Eye (tissue), 1 donor: ENCODE data around the gene ZBTB1.

Experiments
- DNase-seq: peaks from one replicate; pipeline ENCODE4 v3.0.0-alpha.2; 2015

ZBTB1 gene, protein sequence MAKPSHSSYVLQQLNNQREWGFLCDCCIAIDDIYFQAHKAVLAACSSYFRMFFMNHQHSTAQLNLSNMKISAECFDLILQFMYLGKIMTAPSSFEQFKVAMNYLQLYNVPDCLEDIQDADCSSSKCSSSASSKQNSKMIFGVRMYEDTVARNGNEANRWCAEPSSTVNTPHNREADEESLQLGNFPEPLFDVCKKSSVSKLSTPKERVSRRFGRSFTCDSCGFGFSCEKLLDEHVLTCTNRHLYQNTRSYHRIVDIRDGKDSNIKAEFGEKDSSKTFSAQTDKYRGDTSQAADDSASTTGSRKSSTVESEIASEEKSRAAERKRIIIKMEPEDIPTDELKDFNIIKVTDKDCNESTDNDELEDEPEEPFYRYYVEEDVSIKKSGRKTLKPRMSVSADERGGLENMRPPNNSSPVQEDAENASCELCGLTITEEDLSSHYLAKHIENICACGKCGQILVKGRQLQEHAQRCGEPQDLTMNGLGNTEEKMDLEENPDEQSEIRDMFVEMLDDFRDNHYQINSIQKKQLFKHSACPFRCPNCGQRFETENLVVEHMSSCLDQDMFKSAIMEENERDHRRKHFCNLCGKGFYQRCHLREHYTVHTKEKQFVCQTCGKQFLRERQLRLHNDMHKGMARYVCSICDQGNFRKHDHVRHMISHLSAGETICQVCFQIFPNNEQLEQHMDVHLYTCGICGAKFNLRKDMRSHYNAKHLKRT

DNA sequence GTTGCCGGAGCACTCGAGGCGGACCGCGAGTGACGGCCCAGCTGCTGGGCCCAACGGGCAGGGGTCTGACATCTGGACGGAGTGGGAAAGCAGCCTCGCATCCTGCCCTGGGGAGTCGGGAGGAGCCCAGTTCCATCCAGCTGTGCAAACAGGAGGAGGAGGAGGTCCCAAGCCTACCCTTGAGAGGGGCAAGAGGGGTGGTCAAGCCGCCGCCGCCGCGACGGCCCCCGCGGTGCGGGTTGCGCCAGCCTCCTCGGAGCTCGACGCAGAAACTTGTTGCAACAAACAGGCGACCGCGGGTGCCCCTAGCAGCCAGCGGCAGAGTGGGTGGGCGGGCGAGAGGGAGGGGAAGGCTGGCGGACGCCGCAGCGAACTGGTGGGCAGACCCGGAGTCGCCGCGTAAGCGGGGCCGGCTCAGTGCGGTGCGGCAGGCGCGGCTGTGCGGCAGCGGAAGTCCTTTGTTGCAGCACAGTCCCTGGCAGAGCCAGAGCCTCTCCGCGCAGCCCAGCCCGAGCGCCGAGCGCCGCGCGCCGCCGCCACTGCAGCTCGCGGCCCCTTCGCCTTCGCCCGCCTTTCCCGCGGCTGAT is at the start of gene ZBTB1:
Gene ZBTB1, plus strand, starts transcription at position 461 of the 587 bp plus-strand sequence. CDS start 16,735 bp downstream, outside the sequence.
- DNase-seq, result peak; percentile 93

DNA sequence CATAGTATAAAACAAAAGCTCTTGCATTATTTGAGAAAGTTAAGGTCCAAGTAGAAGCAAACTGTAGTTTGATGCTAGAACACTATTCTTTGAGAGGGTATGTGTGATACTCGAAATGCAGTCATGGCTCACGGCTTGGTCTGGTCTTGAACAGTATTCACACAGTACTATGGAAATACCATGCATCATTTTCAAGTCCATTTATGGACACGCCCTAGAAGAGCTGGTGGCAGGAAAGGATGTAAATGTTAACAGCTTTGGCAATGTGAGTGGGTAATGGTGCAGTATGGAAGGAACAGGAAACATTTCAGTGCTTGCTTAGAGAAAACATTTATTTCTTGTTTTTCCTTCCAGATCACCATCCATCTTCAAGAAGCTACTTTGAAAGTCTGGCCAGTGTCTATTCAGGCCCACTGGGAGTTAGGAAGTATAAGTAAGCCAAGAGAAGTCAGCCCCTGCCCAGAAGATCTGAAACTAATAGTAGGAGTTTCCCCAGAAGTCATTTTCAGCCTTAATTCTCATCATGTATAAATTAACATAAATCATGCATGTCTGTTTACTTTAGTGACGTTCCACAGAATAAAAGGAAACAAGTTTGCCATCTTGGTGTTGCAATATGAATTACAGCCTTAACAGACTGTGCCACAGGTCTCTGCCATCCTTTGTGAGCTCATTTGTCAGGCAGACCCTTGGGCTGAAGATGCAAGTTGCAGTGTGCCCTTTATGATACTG is 45.0 kb upstream of the ZBTB1 start:
- DNase-seq, result no peak

DNA sequence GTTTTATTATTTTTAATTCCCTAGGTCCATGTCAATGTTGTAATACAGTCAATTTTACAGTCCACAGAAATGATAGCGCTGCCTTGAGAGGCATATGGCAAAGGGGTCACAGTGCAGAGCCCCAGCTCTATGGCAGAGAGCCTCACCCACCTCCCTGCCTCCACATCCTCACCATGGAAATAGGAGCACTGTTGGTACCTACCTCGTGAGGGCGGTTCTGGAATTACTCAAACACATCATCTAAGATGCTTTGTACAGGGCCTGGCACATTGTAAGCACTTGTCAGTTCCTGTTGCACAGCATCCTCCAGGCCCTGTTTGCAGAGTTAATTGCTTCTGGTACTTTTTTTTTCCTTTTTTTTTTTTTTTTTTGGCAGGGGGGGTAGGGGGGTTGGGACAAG is 43.3 kb upstream of the ZBTB1 start:
- DNase-seq, result no peak

DNA sequence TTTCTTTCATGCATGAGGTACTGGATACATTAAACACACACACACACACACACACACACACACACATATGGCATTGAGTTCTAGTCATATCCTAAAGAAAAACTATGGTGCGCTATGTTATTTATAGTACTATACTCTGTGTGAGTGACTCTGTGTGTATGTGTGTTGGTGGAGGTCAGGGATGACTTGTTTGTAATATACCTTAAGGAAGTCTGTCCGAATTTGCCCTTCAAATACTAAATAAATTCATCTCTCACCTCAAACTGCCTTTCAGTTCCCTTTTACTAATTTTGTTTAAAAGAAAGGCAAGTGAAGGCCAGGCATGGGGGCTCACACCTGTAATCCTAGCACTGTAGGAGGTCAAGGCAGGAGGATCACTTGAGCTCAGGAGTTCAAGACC is 41.4 kb upstream of the ZBTB1 start:
- no peak for DNase-seq

DNA sequence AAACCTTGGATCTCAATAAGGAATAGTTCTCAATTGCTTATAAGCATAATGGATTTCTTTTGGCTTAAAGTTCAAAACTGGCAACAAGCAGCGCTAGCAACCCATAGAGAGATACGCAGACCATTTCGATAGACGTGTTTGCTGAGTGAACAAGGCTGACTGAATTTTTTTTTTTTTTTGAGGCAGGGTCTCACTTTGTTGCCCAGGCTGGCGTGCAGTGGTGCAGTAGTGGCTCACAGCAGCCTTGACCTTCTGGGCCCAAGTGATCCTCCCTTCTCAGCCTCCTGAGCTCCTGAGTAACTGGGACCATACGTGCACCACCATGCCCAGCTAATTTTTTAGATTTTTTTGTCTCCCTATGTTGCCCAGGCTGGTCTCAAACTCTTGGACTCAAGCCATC is 40.7 kb upstream of the ZBTB1 start:
- no peak for DNase-seq

DNA sequence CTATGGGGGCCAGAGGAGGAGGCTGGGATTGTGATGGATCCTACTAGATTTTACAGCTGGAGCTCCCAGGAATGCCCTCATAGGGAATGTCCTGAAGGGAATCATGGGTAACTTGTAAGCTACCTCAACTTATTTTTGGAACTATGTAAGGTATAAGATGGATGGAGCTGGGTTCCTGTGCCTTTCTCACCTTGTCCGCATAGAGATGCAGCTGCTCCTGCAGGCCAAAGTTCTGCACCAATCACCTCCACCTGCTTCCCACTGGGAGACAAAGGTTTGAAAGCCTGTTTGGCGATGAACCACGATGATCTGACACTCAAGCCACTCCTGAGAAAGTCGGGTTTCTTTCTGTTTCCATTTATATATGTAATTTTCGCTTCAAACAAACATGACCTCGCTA is 39.9 kb upstream of the ZBTB1 start:
- DNase-seq, result no peak

DNA sequence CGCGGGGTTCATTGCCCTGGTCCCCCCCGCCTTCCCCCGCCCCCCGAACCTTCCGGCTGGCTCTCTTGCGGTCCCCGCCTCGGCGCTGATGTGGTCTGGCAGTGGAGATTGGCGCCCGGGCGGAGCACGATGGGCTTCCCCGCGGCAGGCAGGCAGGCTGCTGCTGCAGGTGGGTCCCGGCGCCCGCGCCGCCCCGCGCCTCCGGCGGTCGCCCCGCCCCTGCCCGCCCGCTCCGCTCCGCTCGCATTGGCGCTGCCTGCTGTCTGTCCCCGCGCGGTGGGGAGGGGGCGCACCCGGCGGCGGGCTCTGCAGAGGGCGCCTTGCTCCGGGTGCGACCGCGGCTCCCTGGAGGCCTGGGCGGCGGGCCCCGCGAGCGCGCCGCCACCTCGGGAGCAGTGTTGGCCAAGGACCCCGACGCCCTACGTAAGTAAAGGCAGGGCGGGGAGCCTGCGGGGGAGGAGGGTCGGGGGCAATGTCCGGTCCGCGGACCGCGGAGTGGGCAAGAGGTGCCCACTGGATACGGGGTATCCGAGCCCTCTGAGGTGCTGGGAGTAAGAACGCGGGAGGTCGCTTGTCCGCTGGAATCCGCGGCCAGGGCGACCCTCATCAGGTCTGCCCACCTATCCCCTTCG is 39.3 kb upstream of the ZBTB1 start, which contains the start of gene AKAP5:
Gene AKAP5, plus strand, starts transcription at position 309 of the 632 bp plus-strand sequence. CDS start 2,896 bp downstream, outside the sequence.
- peak; percentile 87 for DNase-seq

DNA sequence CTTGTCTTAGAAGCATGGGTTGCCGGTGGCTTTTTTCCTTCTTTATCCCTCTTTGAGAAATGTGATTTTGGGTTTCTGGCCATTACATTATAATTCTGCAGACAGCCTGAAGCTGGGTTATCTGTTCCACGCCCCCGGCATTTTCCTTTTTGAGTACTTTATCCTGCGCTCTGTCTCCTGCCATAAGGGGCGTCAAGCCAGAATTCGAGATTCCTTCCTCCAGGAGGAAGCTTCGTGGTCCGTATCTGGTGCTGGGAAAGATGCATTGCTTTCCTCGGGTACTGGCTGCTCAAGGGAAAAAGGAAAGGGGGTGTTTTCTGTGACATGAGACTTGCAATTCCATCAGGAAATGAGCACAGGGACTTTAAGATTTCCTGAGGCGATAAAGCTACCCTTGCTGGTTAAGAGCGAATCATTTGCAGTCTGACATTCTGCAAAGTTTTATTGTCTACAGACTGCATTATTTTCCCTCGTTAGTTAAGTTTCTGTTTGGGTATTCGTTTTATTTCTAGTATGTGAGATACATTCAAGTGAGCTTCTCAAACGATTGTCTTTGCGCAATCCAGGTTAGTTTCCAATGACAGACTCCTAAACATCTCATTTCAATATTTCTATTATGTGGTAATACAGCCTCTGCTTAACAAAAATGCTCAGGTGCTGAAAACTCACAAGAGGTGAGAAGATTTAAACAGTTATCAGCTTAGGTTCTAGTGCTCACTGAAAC is 38.6 kb upstream of the ZBTB1 start:
- peak; percentile 80 for DNase-seq

DNA sequence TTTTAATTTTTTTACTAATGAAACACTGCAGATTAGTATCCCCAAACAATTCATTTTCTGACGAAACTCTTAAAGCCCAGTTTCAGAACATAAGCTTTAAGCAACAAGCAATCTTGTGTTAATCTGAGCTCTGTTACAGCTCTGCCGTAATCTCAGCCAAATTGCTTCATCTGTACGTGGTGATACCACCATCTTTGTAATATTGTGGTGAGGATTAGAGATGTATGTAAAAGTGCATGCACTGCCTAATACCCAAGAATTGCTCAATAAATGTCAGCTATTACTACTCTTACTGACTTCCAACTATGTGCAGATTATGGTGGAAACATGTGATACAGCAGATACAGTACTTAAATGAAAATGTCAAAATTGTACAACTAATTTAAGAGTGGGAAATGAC is 37.5 kb upstream of the ZBTB1 start:
- DNase-seq, result no peak

DNA sequence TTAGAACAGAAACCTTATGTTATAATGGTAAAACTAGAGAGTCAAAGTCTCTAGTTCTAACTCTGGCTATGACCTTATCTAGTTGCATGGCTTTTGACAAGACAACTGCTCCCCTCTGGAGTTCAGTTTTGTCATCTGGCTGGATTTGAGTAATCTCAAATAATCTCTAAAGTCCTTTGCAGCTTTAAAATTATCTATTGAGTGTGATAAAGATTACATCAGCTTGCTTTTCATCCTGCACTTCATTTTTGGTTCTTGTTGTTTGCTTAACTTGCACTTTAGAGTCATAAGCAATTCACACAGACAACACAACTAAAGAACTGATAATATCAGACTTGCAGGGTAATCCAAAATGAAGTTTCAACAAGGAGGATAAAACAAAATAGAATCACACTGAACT is 37.0 kb upstream of the ZBTB1 start:
- DNase-seq, result no peak

DNA sequence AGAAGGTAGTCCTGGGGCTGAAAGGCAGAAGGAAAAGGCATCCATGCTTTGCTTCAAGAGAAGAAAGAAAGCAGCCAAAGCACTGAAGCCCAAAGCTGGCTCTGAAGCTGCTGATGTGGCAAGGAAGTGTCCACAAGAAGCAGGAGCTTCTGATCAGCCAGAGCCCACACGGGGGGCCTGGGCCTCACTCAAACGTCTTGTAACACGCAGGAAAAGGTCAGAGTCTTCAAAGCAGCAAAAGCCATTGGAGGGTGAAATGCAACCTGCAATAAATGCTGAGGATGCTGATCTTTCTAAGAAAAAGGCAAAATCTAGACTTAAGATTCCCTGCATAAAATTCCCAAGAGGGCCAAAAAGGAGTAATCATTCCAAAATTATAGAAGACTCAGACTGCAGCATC is 36.1 kb upstream of the ZBTB1 start:
- DNase-seq, result no peak

DNA sequence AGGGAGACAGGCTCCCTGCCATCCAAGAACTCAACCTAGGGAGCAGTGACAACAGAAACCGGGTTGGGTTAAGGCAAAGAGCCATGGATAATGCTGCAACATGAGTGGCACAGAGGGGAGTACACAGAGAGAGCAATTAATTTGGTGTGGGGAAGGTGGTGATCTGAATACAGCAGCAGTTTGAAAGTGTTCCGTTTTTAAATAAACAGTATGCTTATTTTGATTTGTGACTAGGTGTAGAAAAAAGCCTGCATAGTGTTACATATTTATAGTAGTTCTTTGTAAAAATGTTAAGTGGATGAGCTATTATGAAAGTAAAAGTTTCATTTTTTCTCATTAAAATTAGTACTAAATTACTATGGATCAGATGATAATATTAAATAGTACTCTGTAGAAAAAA is 30.5 kb upstream of the ZBTB1 start:
- no peak for DNase-seq

DNA sequence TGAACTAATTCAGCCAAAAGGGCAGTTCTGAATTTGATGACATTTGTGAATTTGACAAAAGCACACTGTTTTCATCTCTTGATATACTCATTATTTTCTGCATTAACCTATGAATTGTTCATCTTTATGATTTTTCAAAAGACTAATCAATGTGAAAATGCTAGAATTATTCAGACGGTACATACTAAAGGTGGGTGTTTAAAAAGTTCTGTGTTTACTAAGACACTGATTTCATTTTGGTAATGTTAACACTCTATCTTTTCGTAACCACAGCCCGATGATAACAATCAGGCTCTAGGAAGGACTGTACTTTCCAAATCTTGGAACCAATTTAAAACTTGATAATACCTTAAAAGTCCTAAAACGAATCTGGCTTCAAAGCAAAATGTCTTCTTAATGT is 29.9 kb upstream of the ZBTB1 start:
- no peak for DNase-seq

DNA sequence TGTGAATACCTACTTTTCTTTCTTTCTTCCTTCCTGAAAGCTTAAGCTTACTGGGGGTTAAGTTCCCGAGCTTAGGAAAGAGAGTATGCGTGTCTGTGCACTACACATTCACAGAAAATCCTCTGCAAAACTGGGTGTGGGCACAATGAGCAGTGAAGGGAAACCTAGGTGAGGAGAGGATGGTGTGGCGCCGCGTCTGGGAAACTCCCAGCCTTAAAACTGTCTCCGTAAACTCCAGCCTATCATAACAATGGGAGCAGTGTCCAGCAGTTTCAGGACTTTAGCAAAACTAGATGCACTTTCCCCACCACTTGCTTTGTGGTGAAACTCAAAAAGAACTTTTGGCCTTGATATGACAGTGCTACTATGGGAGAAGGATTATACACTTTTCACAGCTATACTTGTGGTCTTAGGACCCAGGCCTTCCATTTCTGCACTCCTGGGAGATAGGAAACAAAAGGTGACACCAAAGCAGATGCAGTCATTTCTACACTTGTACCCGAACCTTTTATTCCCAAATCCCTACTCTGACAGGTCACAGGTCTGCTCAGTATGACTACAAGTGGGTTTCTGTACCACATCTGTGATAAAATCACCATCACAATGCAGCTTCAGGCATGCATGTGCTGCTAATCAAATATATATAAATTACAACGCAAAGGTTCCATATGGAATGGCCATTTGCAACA is 28.8 kb upstream of the ZBTB1 start:
- DNase-seq, result no peak

DNA sequence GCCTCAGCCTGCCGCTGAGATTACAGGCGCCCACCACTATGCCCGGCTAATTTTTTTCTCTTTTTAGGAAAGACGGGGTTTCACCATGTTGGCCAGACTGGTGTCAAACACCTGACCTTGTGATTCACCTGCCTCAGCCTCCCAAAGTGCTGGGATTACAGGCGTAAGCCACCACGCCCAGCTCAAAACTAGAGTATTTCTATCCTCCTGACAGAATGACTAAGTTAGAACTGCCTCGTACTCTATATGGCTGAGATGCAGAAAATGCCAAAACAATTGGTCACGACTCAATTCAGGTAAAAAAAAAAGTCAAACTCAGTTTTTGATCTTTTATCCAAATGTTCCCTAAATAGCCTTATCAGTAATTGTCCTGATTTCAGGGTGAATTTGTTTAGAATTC is 28.1 kb upstream of the ZBTB1 start:
- no peak for DNase-seq

DNA sequence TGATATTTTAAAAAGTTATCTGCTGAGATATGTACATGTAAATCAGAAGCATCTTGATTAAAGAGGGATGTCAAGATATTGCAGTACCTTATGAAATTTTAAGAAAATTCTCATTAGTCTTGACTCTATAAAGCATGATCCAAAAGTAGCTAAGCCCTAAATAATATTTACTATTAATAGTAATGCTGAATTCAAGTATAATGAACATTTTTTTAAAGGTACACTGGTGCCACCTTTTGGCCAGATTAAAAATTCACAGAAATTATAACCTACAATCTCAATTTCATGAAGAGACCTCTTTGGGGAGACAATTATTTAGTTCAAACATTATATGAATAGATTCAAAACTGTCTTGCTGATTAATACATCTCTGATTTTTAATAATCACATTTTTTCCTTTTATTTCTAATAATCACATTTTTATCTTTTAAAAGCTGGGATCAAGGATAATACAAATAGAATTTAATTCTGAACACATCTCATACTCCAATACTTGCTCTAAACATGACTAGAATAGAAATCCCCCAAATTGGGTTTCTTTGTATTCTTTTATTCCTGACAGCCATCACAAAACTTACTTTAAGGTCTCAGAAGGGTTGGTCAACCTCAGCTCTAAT is 25.8 kb upstream of the ZBTB1 start:
- DNase-seq, result peak; percentile 49

DNA sequence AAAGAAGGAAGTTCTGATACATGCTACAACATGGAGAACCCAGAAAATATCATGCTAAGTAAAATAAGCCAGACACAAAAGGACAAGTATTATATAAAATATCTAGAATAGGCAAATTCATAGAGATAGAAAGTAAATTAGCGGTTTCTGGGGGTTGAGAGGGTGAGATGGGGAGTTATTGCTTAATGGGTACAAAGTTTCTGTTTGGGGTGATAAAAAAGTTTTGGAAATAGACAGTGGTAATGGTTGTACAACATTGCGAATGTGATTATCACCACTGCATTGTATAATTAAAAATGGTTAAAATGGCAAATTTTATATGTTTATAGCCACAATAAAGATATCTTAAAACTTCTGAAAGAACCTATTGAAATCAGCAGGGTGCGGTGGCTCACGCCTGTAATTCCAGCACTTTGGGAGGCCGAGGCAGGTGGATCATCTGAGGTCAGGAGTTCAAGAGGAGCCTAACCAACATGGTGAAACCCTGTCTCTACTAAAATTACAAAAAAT is 15.9 kb upstream of the ZBTB1 start:
- DNase-seq, result no peak

DNA sequence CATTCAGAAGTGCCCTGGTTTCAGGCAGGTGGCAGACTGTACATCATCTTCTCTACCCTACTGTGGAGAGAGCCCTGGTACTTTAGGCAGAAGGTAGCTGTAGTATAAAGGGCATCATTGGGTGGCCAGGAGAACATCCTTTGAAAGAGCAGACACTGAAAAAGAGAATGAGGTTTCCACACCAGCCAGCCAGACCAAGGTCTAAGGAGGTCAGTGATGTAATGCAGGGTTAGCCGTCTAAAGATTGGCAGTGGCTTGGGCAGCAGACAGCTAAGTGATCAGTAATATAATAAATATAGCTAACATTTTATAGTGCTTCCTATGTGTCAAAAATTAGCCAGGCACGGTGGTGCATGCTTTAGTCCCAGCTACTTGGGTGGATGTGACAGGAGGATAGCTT is 12.9 kb upstream of the ZBTB1 start:
- no peak for DNase-seq

DNA sequence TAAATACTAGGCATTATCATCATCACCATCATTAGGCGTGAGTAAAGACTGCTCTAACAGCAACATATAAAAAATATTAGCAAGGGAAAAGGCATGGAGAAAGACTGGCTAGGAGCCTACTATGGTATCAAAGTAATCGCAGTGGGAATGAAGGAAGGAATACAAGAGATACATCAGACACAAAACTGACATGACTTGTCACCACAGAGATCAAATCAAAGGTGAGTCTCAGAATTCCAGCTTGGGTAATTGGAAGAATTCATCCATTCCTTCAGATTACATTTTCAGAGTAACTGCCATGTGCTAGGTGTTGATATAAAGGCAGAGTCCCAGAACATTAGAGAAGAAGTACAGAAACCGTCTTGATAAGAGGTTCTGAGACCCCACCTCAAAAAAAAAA is 11.1 kb upstream of the ZBTB1 start:
- no peak for DNase-seq

DNA sequence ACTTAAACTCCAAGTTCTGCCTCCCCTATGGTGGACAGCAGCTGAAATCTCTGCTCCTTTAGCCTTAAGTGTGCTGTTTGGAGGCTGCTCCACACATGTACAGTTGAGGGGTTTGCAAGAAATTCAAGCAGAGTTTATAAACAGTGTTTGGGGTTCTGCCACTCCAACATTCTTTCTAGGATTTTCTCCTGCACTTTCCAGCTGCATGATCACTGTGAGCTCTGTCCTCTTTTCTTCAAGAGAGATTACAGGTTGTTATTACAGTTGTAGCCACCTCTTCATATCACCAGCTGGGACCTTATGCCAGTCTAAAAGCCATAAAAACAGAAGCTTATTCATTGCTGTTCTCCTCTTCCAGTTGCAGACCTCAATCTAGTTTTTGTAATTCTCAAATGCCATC is 9.3 kb upstream of the ZBTB1 start:
- DNase-seq, result no peak

DNA sequence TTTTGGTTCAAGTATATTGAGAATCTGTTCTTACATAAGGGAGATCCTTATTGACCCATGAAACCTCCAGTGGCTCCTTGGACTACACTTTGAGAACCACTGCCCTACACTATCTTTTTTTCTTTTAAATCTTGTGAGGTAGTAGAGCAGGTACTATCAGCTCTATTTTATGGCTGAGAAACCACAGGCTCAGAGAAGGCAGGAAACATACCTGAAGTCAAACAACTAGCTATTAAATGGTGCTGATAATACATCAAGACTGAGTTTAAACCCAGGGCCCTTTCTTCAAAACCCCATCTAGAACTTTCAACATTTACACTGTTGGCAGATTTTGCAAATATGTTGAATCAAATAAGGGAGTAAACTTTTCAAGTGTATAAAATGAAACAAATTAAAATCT is 7.8 kb upstream of the ZBTB1 start:
- no peak for DNase-seq
